HG02678 (cell line): Measurements from ENCODE around the gene HOXA11.

ENCODE experiments used
- ATAC-seq: cut with Tn5 transposase; IDR thresholded peaks from one replicate; pipeline ENCODE4 v1.9.1; 2021; ENCODE audit warnings: mild to moderate bottlenecking, moderate library complexity; ENCODE audit not compliant: unreplicated experiment

HOXA11 gene

DNA sequence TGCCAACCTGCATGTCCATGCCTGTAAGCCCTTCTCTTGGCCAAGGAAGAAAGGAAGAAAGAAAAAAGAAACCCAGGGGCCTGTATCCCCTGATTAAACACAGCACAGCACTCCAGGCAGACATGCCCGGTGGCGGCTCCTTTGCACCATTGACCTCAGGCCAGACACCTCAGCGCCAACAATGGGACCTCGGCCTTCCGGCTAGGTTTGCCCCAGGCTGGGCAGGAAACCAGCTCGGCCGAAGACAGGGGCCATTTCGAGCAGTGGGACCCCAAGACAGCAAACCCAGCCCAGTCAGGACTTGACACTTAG, 13.8 kb downstream of the HOXA11 start:
- no peak for ATAC-seq

DNA sequence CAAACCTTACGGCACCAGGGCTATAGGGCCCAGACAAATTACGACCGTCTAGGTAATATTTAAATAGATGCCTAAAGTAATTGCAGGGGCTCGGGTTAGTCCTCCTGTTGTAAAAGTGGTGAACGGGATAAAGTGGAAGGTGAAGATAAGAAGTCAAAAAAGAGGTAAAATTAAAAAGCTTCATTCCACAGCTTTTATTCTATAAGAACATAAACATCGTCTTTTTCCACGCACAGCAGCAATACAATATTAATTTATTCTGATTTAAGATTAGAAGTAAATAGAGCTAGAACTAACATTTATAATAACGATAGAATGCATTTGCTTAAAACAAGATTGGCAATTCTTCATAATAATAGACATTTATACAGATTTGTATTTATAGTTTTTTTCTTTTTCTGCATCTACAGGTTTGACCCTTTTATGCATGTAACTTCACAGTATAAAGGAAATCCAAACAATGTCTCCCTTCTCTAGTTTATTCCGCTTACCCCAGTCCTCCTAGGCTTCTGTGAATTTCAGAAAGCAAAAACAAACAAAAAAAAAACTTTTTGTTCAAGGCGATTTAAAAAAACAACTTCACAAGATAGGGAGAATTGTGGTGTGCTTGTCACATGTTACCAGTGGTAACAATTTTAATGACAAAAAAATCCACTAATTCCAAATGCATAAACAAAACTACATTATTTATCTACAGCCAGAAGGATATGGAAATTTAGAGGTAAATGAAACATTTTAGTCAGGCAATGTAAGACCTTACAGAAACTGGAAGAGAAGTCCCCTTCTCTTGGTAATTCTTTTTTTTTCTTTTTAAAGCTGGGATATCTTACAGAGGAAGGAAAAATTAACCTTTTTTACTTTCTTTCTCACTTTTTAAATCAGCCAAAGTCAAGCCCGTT, 14.4 kb downstream of the HOXA11 start:
- no peak for ATAC-seq

DNA sequence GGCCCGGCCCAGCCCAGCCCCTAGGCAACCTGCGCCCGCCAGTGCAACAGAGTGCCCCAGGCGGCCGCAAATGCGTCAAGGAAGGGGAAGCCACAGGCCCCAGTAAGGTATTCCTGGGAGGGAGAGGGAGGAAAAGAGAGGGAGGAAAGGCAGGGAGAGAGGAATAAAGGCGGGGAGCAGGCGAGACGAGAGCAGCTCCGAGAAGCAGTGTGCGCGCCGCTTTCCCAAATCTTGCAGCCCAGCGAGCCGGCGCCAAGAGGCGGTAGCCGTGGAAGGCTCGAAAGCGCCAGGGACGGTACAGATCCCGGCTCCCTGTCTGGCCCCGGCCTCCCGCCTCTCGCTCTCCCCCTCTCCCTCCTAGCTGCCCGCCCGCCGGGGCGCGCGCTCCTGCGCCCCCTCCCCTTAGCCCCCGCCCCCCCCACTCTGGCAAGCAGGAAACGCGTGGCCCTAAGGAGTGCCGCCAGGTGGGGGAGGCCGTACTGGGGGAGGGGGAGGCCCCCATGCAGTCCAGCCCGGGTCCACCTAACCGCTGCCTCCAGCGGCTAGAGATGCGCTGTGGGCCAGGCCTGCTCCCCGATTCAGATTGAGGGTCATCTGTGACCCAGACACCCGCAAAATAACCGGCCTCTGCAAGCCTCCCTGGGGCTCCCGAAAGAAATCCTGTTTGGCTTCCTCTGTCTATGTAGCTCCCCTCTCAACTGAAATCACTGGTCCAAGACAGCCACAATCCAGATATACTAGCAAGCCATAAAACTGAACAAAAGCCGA, 15.2 kb downstream of the HOXA11 start:
- ATAC-seq = no peak

DNA sequence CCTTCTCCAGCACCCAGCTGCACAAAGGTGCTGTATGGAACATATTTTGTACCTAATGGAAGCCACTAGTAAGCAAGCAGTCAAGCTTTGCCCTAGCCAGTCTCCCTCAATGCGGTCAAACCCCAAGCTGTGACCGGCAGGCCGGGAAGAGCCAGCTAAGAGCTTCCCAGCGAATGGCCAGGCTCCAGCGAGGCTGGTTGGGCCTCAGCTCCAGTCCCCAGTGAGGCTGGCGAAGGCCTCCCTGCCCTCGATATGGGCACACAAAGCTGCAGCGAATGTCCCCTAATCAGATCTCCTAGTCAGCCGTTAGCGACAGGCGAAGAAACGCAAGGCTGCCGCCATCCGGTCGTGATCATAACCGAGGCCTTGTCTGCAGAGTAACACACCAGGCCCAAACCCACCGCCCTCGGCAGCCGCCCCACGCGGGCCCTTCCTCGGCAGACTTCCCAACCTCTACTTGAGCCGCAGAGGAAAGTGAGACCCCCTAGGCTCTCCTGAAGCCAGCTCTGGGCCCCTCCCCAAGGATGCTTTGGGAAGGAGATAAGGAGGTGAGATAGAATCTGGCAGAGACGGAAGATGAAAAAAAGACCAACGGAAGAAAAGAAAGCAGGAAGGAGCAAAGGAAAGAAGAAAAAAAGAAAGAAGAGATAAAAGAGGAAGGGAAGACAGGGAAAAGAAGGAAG, 16.6 kb downstream of the HOXA11 start:
- no peak for ATAC-seq

DNA sequence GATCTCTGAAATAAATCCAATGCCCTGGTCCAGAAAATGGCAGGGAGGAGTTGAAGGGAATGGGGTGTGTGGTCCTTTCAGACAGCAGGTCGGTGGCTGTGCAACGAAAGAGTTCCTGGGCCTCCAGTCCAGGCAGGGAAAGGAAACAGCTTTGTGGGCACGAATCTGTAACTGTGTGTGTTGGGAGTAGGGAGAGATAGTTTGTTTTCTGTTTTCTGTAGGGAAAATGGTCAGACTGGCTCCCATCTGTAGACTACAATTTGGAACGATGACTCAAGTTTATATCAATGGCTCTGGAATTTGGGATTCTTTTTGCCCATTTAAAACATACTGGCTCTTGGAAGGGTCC, 17.1 kb downstream of the HOXA11 start:
- no peak for ATAC-seq

DNA sequence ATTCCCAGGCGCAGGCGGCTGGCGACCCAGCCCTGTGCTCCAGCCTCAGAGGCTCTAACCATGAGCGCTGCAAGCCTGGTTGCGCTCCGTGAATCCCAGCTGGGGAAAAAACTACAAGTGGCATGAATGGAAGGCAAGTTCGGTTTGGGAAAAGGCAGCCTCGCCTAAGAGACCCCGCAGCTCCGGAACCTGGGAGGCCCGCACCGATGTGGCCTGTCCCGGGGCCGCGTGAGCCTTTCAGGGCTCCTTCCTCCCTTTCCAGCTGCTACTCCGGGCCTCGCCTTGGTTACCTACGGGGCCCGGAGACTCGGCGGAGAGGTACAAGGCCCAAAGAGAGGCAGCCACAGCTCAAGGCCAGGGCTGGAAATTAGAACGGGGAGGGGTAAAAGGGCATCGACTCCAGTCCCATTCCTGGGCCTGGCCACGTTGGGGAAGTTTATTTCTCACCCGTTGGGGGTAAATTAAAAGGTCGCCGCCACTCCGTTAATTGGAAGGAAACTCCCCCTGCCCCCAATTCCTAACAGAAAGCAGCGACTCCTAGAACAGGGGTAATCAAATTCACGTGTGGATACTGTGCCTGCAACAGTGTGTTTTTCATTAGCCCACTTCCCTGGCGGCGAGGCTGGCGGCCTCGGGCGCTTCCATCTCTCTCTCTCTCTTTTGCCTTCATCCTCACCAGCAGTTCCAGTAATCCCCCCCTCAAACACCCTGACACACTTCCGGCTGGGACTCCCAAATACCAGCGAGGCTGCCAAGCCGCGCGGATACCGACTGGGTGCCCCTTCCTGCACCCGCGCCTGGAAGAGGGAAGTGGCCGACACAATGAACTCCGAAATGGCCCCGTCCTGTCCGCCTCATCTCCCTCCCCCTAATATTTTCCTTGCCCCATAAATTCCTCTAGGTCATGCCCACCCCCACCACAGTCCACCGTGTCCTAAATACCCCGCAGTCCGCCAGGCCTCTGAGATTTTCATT, 18.2 kb downstream of the HOXA11 start:
- ATAC-seq = no peak

DNA sequence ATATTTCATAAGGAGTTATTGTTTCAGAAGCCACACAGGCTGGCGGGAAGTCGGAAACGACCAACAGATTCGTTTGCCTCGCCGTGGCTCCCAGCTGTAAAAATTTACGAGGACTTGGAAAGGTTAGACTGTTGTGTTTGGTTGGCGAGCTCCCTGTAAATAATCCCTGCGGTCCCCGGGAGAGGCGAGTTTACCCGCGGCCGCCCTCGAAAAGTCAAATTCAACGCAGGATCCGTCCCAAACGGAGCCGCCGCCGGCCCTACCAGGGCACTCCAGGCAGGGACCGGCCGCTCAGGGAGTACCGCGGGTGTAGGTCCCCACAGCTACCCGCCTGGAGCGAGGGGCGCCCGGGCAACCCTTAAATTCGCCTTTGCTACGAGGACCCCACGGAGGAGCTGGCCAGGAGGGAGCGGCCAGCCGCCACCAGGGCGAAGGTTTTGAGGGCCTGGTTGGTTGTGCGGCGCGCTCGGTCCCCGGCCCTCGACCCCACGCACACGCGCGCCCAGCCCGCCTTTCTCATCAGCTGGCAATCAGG, 19.0 kb downstream of the HOXA11 start:
- no peak for ATAC-seq

DNA sequence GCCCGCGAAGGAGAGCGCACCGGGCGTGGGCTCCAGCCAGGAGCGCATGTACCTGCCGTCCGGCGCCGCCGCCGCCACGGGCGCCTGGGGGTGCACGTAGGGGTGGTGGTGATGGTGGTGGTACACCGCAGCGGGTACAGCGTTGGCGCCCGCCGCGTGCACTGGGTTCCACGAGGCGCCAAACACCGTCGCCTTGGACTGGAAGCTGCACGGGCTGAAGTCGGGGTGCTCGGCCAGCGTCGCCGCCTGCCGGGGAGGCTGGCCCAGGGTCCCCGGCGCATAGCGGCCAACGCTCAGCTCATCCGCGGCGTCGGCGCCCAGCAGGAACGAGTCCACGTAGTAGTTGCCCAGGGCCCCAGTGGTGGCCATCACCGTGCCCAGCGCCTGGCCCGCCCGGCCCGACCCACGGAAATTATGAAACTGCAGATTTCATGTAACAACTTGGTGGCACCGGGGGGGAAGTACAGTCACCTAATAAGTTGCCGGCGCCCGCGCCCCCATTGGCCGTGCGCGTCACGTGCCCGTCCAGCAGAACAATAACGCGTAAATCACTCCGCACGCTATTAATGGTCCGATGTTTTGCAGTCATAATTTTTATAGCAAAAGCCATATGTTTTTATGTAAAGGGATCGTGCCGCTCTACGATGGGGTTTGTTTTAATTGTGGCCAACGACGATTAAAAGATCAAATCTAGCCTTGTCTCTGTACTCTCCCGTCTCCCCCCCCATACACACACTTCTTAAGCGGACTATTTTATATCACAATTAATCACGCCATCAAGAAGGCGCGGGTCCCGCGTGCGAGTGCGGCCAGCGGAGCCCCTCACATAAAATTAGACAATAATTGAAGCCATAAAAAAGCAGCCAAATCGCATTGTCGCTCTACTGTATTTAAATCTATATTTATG, 19.7 kb downstream of the HOXA11 start, which contains the start of gene HOXA9:
TSS of gene HOXA9 (minus strand) at position 449 of the 907 bp plus-strand sequence. CDS start at position 369, 80 bp downstream.
- no peak for ATAC-seq

DNA sequence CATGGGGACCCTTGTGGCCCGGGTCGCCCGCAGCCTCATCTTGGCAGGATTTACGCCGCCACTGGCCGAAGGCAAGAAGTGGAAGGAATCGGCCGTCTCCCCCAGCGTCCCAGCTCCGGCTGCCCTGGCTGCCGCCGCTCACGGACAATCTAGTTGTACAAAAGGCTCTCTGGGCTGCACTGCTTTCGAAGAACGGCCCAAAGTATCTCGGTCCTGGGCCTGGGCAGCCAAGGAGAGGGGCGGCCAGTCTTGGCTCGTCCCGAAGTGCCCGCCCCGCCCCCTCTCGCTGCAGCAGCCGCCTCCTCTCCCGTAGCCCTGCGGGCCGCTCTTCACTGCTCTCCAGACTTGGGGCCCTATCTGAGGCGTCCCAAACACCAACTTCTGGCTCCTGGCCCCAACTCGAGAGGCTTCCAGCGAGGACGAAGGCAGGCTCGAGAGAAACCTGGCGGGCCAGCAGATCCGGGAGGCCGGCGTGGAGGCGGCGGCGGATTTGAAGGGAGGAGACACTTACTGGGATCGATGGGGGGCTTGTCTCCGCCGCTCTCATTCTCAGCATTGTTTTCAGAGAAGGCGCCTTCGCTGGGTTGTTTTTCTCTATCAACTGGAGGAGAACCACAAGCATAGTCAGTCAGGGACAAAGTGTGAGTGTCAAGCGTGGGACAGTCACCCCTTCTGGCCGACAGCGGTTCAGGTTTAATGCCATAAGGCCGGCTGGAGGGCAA, 20.5 kb downstream of the HOXA11 start:
- no peak for ATAC-seq

DNA sequence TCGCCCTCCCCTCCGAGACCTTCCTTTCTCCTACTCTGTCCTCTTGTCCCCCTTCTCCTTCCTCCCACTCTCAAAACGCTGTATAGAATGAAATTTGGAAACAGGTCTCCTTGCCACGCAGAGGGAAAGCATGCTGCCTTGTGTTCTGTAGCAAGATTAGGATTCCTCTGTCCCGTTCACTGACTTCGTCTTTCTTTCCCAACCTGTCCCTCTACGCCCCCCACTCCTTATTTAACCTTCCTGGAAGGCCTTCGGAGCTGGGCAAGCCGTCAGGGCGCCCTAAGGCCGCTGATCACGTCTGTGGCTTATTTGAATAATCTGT, 21.0 kb downstream of the HOXA11 start:
- ATAC-seq = no peak

DNA sequence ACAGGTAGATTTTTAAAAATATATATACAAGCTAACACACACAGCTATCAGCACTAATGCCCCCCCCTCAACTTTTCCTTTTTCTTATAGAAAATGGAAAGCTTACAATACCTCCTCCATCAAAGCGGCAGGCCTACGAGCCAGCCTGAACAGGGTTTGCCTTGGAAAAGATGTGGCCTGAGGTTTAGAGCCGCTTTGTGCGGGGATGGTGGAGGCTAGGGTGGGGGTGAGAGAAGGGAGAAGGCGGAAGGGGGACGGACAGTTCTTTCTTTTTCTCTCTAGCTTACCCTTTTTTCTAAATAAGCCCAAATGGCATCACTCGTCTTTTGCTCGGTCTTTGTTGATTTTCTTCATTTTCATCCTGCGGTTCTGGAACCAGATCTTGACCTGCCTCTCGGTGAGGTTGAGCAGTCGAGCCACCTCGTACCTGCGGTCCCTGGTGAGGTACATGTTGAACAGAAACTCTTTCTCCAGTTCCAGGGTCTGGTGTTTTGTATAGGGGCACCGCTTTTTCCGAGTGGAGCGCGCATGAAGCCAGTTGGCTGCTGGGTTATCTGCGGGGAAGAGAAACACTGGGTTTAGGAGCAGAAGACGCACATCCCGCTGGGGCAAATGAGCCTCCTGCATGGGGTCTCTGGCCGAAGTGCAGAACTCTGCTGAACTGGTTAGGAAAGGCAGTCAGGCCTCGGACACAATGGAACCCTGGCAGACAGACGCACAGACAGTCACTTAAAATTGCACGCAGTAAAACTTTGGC, 21.6 kb downstream of the HOXA11 start:
- ATAC-seq = no peak

DNA sequence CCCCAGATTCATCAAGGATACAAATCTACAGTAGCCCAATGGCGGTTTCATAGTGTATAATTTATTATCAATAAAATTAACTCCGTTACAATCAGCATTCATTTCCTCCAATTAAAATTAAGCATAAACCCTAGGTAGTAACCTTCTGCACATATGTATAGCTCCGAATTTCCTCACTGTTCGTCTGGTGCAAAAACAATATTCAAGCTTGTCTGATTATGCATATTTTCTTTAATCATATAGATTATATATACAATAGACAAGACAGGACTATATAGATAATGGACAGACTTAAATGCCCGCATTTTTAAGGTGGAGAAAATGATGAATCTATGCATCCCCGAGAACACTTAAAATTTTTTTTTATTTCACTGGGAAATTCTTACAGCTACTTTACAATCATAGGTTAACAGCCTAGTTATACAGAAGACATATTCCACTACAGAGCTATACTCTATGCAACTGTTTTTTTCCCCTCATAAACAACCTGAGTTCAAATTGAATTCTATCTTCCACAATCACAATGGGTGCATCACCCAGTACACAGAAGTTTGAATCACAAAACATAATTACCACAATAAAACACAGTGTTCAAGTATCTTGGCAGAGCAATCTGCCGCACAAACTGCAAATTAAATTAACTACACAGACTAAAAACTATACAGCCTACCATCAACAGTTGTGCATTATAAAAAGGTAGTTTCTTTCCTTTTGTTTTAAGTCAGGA, 22.3 kb downstream of the HOXA11 start:
- ATAC-seq = no peak

DNA sequence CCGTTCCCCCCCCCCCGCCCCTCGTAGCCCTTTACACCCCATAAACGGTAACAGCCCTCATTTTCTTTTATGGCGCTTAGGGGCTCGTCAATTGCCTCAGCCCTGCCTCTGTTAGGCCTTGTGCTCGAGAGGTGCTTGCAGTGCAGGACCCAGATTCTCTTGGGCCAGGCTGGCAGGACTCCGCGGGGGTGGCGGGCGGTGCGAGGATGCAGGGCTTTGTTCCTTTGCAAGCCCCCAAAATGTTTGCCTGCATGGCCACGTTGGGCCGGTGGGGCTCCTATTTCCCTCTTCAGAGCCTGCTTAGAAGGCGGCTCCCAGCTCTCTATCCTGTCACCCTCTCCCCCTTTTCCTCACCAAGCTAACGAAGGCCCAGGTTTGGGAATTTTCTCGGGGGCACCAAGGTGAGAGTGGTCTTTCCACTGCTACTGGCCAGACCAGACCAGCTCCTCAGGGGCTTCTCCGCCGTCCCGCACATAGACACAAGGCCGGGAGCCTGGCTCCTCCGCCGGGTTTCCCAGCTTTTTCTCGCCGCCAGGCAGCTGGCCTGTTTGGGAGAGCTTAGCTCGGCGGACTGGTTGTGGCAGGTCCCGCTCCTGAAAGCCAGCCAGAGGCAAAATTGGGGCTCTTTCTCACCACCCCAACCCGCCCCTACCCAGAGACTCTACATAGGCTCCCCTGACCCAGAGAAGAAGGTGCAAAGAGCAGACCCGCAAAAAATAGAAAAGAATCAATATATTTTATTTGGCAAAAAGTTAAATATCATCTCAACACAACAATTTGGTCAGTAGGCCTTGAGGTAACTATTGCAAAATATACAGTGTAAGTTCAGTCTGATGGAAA, 23.1 kb downstream of the HOXA11 start:
- no peak for ATAC-seq

DNA sequence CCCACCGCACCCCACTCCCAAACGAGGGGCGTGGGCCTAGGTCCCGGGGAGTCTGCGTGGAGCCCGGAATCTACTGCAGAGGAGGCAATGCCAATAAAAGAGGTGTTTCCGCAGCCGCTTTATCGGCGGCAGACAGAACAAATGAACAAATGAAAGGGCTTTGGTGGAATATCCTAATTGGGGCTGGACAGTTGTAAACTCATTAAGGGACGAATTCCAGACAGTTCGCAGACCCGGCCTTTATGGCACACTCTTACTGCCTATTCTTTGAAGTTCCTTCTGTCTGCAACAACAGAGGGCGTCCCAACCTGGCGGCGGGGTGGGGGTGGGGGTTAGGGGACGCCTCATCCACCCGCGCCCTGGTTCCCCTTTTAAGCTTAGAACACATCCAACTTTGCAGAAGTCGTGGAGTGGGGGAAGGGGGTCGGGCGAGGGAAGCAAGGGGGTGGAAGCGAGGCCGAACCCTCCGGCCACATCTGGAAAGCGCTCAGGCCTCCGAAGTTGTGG, 23.8 kb downstream of the HOXA11 start:
- no peak for ATAC-seq

DNA sequence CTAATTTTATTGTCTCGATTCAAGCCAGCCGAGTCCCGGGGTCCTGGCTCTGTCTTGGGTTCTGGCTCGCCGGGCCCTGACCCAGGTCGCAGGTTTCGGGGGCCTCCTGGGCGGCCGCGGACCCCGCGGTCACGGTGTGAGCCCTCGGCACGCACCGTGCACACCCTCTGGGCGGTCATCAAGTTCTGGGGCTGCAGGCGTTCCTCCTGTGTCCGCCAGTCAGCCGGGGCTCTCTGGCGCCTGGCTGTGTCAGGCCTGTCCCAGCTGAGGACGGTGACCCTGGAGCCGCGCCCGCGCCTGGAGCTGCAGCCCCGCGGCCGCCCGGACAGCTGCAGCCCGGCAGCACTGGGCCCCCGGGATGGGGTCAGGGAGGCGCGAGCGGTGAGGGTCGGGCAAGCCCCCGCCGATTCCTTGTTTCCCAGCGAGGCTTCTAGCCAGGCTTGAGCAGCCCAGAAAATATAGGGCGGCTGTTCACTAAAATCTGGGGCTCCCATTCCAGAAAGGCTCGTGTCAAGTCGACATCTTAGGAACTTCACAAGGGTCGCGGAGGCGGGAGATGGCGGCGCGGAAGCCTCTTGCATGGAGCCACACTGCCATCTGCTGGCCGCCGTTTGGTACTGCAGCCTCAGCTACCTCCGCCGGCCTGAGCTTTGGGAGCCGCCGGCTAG, 24.4 kb downstream of the HOXA11 start:
- ATAC-seq = peak; percentile 66

DNA sequence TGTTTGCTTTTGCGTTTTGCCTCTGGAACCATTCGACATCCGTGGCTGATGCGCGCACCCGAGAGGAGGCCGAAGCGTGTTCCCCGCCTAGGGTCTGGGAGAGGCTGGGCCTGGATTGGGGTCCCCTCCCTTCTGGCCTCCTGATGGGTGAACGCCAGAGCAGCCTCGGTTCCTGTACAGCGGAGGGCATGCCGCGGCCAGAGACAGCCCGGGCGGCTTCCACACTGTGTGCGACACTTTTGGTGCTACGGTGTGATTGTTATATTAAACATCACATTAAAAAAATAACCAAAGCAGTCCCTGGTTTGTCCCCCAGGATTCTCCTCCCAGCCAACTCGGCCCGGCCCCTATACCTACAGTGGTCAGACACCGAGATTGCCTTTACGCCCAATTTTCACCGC, 24.9 kb downstream of the HOXA11 start:
- ATAC-seq = no peak
